DLD1 (cell line): Measurements from ENCODE around the gene TNFSF8.

Experiments used
- in situ Hi-C: cut with HindIII; loops from 2 replicates; pipeline ENCODE4 v1.10.0; 2017; ENCODE audit warnings: low sequenced_read_pairs

The TNFSF8 gene

GRCh38 chr9:114878879-114879564 is 51.4 kb downstream of the TNFSF8 start:
- in situ Hi-C loops, result no loop called here

GRCh38 chr9:114869845-114870244 is 60.5 kb downstream of the TNFSF8 start:
- in situ Hi-C loops, result no loop called here

GRCh38 chr9:114869378-114869777 is 61.0 kb downstream of the TNFSF8 start:
- in situ Hi-C loops, result no loop called here

- in situ Hi-C loops, result no loop called here
Measured at GRCh38 chr9:114867327-114867726, 63.1 kb downstream of the TNFSF8 start.

DNA sequence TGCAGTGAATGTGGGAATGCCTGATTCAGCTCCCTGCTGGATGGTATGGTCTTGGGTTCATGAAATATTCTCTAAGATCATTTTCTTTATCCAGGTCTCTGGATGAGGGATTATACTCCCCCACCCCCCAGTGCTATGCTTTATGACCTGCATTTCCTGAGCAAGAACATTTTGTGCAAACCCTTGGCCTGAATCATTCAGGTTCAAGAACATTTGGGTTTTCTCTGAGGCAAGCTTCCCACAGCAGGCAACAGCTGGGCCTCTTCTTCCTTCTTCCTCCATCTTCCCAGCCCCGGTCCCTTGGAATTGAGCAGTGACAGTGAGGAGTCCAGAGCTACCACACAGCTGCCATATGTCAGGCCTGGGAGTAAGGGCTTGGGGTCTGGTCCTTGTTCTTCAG is 65.9 kb downstream of the TNFSF8 start:
- in situ Hi-C loops, result no loop called here

DNA sequence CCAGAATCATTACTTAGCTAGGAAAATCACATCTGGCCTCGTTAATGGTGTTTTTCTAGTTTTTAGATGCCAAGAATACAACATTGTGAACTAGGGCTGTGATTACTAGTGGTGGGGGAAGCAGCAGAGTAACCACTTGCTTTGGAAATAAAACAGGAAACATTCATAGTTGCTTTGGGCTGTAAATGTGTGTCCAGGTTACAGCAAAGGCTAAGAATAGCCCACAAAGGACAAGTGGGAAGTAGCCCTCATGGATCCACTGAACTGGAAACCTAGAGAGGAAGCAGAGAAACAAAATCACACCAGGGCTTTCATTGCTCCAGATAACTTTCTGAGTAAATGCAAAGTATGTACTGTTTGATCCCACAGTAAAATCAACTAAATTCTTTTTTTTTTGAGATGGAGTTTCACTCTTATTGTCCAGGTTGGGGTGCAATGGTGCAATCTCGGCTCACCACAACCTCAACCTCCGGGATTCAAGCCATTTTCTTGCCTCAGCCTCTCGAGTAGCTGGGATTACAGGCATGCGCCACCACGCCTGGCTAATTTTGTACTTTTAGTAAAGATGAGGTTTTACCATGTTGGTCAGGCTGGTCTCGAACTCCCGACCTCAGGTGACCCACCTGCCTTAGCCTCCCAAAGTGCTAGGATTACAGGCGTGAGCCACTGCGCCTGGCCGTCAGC is 68.3 kb downstream of the TNFSF8 start:
- in situ Hi-C loops, result no loop called here

GRCh38 chr9:114861273-114861672 is 69.1 kb downstream of the TNFSF8 start:
- in situ Hi-C loops, result no loop called here

- in situ Hi-C loops, result no loop called here
Measured at GRCh38 chr9:114860187-114860586, 70.2 kb downstream of the TNFSF8 start.

DNA sequence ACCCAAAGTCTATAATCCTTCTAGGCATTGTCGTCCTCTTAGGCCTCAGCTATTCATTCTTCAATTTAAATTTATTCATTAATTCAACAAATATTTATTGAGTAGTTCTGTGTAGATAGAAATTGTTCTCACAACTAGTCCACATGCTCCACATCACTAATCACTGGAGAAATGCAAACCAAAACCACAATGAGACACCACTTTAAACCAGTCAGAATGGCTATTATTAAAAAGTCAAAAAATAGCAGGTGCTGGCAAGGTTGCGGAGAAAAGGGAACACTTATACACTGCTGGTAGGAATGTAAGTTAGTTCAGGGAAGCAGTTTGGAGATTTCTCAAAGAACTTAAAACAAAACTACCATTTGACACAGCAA is 73.5 kb downstream of the TNFSF8 start:
- in situ Hi-C loops, result no loop called here

DNA sequence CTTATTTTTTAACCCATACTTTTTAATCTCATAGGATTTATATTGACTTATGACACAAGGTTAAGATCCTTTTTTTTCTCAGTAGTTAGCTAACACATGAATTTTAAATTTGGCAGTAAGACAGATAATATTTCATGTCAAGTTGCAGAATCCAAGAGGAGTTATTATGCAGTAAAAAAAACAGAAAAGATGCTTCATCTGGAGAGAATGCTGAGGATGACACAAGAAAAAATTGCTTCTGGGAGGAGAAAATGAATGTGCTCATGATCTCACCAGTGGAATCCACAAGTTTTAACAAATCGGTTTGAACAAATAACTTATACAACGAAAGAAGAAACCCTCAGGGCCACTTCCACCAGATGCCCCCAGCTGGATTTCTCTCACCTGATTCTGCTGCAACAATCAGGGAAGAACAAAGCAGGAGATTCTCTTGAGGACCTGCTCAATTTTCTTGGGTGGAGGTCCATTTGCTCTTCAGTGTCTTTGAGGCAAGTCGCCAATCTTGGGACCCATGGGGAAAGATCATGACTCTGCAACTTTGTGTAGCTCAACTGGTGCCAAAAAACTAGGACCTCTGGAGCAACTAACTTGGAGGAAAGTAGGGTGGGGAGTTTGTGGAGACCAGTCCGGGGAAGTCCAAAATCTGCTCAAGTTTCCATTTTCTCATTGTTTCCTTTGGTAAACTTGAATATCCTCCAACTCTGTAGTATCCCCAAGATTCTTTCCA is 74.0 kb downstream of the TNFSF8 start:
- in situ Hi-C loops, result no loop called here

GRCh38 chr9:114855488-114855887 is 74.9 kb downstream of the TNFSF8 start:
- in situ Hi-C loops, result no loop called here

- in situ Hi-C loops, result no loop called here
Measured at GRCh38 chr9:114854736-114855355, 75.5 kb downstream of the TNFSF8 start.

DNA sequence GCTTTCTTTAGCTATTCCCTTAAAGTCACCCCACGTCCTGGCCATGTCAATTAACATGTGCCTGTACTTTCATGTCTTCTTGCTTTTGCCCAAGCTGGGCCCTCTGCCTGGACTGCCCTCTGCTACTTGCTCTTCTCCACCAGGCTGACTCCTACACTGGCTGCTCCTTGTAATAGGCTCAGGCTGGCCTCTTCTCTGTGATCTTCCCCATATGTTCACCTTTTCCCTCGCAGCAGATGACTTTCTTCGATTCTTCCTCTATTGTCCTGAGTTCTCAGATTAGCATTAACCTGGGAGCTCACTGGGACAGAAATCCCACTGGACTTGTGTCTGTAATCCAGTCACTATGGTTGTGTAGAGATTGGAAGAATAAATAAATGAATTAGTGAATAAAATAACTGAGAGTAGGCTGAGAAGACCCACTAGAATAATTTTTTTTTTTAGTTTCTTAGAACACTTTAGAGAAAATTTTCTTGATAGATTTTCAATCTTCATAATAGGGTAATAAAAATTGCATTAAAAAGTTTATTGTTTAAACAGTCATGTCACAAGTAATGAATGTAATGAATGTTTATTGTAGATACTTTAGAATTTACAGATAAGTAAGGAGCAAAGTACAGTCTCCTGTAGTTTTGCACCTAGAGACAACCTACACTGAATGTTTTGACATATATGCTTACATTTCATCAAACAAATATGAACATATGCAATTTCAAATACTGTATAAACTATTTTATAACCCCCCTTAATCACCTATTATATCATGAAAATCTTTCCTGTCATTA is 77.1 kb downstream of the TNFSF8 start:
- in situ Hi-C loops, result no loop called here

- in situ Hi-C loops, result no loop called here
Measured at GRCh38 chr9:114852050-114852594, 78.3 kb downstream of the TNFSF8 start.

DNA sequence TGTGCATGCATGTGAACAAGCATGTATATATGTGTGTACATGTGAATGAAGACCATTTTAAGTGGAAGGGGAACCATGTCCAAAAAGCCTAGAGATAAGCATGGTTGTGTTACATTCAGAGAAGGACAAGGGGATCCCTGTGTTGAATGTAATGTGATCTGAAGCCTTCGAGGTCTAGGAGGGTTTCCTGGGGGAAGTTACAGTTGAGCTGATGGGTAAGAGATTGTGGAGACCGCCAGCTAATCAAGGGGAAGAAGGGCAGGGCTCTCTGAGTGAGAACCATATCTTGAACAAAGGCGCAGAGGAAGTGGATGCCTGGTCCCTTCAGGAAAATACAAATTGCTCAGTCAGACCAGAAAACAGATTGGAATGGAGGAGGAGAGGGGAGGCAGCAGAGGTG is 79.1 kb downstream of the TNFSF8 start:
- in situ Hi-C loops, result no loop called here
